GM12865 (cell line): ENCODE results near the gene STX5.

ENCODE experiments used
- DNase-seq: peaks from one replicate; pipeline ENCODE4 v3.0.0; 2010; ENCODE audit warnings: low read depth
- H3K4me3 ChIP-seq: 2 replicates; pipeline ENCODE4 v1.5.1; 2011; ENCODE audit warnings: mild to moderate bottlenecking, low read depth, low read length, control low read depth
- CTCF ChIP-seq: IDR thresholded peaks from 2 replicates; pipeline ENCODE4 v1.5.1; 2011; ENCODE audit warnings: low read length, control low read depth, low read depth, inconsistent platforms; ENCODE audit not compliant: insufficient read depth; ENCODE audit errors: missing control alignments

The STX5 gene

GRCh38 chr11:62811659-62812058 is 20.2 kb downstream of the STX5 start:
- TF ChIP-seq CTCF, result no peak
- DNase-seq, result no peak
- no peak overlapping the region for H3K4me3 ChIP-seq

- TF ChIP-seq CTCF, result no peak
- H3K4me3 ChIP-seq, result no peak overlapping the region
- no peak for DNase-seq
These were observed 21.1 kb downstream of the STX5 start for GRCh38 chr11:62810748-62811147.

GRCh38 chr11:62806611-62807121 is 25.2 kb downstream of the STX5 start:
- H3K4me3 ChIP-seq, result peak overlapping the region; percentile 99
- DNase-seq, result no peak
- no peak for TF ChIP-seq CTCF

- no peak for TF ChIP-seq CTCF
- peak; percentile 63 for DNase-seq
- H3K4me3 ChIP-seq, result peak overlapping the region; percentile 99
These were observed 25.9 kb downstream of the STX5 start for GRCh38 chr11:62805961-62806441.

- DNase-seq, result peak; percentile 99
These were observed 26.6 kb downstream of the STX5 start, which contains the start of gene NXF1 for GRCh38 chr11:62805076-62805892. TSS of gene NXF1 (minus strand) at chr11:62805440. CDS start at chr11:62805356, 84 bp downstream.

GRCh38 chr11:62804310-62805075 is 27.4 kb downstream of the STX5 start:
- TF ChIP-seq CTCF, result no peak
- DNase-seq, result peak; percentile 46

More at GRCh38 chr11:62805076-62805892, 26.6 kb downstream of the STX5 start, which contains the start of gene NXF1:
- peak within 1 kb of the TSS; percentile 99 for H3K4me3 ChIP-seq
- peak; percentile 3 for TF ChIP-seq CTCF

More at GRCh38 chr11:62804310-62805075, 27.4 kb downstream of the STX5 start:
- H3K4me3 ChIP-seq, result peak overlapping the region; percentile 99
